CD1c-positive myeloid dendritic cell (primary cell): ENCODE results near the gene DIRAS1.
A peak's percentile ranks its signal among the peaks of the same experiment; 100 is the strongest.
"Not testable (repeated sequence)": the region's sequence is repeated elsewhere in the genome, so short reads cannot be mapped to it uniquely, and the experiment has no call there.

Experiments used
- DNase-seq: peaks from one replicate; pipeline ENCODE4 v3.0.0-alpha.2; 2016; ENCODE audit errors: extremely low spot score

Gene DIRAS1

DNA sequence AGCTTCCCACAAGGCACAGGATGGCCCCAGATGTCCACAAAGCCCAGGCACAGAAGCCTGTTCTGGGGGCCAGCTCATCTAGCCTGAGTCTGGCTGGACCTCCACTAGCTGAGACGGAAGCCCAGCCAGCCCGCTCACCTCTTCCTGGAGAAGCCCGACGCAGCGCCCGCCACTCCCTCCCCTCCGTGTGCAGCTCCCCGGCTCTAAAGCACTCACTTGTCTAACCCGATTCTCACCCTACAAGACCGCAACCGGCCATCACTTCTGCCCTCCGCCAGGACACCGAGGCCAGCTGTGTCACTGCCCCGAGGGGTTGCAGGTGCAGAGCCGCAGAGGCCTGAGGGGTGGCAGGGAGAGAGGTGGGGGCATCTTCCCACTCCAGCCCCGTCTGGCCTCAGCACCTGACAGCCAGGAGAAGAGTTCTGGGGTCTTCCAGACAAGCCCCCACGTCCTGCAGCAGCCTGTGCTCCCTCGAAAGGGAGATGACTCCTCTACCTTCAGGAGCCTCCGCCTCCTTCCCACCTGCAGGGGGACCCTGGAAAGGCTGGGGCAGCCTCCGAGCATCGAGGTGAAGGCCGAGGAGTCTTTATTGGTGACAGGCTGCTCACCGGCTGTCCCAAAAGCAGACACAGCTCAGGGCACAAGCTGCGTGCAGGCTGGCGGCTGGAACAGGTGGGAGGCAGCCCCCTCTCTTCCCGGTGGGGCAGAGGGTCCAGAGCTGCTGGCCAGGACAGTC is 5.9 kb upstream of the DIRAS1 start:
- no peak for DNase-seq

GRCh38 chr19:2726160-2726855 is 5.1 kb upstream of the DIRAS1 start:
- no peak for DNase-seq

DNA sequence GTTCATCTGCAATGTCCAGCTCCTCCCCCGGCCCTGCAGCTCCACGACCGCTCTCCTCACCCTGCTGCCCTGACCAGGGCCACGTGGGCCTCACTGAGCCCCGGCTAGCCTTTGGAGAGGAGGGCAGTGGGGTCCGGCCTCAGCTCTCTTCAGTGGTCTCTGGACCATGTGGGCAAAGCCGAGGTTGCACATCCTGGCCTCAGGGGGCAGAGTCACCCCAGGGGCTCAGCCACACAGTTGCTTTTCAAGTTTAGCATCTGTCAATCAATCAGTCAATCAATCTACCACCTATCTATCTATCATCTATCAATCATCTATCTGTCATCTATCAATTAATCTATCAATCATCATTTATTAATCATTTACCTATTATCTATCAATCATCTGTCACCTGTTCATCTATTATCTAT is 3.0 kb upstream of the DIRAS1 start:
- no peak for DNase-seq

- DNase-seq, result peak; percentile 20
Observed at GRCh38 chr19:2723747-2724146, 2.6 kb upstream of the DIRAS1 start.

DNA sequence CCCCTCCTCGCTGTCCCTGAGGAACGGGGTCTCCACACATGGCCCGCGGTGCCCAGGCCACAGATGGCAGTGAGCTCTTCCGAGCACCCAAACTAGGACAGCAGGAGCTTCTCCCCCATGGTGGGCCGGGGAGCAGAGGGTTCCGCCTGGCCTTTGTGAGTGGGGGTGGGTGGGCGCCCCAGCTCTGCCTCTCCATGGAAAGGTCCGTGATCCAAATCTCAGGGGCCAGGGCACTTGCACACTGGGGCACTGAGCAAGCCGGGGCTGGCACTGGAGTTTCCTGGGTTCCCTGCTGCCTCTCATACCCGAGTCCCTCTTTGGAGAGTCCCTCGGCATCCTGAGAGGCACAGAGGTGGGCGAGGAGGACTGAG is 2.2 kb upstream of the DIRAS1 start:
- no peak for DNase-seq

DNA sequence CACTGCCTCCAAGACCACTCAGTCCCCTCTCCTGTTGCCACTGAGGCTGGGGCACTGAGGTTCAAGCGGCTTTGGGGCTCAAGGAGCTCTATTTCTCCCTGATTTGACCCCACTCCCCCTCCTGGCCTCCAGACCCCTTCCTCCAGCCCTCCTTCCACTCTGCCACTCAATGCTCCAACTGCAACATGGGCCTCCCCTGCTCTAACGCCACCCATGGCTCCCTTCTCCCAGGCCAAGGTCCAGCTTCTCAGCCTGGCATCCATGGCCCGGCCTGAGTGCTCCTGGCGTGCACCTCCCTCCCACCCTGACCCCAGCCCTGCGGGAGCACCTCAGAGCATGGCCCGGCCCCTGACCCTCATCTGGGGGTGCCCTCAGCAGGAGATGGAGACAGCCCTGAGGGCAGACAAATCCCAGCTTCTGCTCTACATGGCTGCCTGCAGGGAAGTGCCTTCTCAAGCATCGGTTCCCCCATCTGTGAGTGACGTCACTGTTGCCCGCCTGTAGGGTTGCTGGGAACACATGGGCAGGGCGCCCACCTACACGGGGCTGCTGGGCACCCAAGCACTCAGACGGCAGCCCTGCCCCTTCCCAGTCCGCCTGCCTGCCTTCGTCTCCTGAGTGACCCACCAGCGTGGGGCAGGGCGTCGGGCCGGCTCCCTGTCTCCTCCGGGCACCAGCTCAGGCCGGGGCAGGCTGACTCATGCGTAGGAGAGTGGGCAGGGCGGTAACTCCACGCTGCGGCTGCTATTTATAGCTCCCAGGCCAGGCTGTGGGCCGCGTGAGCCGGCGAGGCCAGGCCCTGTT is 1.6 kb upstream of the DIRAS1 start:
- DNase-seq, result peak; percentile 91

GRCh38 chr19:2721570-2722540 is 683 bp upstream of the DIRAS1 start:
- no peak for DNase-seq

DNA sequence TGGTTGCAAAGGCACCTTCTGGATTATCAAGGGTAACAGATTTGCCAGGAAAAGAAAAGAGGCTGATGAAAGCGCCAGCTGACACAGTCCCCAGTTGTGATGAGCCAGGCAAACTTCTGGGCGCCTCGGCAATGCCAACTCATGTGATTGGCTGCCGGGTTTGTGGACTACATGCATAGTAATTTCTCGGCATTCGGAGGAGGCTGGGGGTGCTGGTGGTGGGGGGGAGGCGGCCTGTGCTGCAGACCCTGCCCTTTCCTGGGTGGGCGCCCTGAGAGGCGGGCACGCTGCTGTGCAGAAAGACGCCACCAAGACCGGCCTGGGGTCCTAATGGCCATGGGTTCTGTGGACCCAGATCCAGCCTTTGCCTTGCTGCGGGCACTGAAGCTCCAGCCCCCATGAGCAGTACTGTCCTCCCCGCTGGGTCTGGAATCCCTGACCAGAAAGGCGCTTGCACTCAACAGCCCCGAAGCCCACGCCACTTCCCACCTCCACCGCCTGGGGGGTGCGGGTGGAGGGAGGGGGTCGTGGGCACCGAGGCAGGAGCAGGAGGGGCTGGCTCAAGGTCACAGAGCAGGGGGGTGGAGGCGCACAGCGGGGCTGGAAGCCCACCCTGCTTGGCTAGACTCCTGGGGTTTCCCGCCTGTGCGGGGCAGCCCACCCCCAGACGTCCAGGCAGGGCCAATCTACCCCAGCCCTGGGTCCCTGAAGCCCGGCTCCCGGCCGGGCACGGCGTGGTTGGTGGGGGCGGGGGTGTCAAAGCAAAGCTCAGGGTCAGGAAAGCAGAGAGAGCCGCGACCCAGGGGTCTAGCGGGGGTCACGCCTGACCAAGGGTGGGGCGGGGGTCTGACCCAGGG is 1.0 kb downstream of the DIRAS1 start:
- peak; percentile 31 for DNase-seq

DNA sequence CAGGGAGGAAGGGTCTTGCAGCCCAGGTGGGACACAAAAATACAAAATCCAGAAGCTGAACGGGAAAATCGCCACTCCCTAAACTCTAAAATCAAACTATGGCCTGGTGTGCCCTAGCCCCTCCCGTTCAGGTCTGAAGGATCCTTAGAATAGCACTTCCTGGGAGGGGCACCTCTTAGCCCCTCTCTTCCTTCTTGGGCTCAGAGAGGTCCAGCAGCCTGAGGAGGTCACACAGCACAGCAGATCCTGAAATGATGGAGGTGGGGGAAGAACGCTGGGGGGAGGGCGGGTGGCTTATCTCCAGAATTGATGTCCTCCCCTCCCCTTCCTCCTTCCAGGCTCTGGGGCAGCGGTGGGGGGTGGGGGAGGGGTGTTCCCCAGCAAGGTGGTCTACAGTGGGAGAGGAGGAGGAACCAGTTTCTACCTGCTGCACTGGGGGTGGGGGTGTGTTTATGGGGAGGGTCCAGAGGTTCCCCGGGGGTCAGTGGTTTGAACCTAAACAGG is 1.9 kb downstream of the DIRAS1 start:
- no peak for DNase-seq

DNA sequence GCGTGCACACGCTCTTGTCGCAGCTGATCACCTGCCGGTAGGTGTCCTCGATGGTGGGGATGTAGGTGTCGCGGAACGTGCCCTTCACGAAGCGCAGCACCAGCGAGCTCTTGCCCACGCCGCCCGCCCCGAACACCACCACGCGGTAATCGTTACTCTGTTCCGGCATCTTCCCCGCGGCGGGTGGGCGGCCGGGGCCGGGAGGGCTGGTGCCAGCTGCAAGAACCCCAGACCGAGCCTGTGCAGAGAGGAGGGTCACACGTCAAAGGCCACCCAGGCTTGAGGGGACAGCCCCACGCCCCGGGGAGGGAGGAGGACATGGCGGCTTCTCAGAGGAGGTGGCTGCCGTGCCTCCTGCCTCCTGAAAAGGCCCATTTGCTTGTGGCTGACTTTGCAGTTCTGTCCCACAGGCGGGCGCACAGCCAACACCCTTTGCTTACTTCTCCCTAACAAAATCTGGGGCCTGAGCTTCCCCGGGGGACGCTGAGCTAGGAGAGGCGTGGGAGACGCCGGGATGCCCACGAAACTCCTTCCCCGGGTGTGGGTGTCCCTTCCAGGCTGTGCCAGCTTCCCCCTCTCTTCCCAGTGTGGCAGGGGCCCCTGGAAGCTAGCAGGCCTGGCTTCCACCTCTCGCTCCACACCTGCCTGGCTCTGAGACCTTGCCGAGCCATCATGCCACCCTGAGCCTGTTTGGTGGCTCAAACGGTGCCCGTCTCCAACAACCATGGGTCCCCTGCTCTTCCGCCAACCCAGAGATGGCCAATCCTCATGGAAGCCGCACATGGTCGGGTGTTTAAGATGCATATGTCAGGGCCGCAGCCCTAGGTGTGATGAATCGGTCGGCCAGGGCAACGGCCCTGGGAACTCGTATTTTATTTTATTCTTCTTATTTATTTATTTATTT is 3.3 kb downstream of the DIRAS1 start:
- no peak for DNase-seq

DNA sequence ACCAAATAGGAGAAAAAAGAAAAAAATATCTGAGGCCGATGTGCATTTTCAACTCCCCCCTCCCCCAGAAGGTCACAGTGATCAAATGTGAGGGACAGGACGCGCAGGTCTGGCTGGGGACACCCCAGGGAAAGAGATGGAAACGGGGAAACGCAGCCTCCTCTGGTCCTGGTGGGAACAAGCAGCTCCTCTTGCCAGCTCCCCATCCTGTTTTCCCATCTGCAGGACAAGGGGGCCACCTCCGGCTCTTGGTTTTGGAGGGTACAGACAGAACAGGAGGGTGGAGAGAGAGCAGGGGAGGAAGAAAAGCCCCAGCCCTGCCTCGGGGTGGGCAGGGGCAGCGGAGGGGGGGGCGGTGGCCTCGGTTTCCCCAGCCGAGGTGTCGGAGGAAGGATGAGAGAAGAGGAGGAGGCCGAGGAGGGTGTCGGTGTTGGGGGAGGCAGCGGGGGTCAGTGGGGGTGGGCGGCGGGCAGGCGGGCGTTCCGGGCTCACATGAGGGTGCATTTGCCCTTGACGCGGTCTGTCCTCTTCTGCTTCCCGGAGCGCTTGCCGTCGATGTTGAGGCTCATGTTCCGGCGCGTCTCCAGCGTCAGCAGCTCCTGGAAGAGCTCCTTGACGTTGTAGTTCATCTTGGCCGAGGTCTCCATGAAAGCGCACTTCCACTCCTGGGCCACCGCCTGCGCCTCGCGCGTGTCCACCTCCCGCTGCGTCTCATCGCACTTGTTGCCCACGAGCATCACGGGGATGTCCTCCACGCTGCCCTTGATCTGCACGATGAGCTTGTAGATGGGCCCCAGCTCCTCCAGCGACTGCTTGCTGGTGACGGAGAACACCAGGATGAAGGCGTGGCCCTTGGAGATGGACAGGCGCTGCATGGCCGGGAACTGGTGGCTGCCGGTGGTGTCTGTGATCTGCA is 4.2 kb downstream of the DIRAS1 start:
- DNase-seq, result no peak

- DNase-seq, result no peak
Observed at GRCh38 chr19:2716275-2716650, 4.9 kb downstream of the DIRAS1 start.

DNA sequence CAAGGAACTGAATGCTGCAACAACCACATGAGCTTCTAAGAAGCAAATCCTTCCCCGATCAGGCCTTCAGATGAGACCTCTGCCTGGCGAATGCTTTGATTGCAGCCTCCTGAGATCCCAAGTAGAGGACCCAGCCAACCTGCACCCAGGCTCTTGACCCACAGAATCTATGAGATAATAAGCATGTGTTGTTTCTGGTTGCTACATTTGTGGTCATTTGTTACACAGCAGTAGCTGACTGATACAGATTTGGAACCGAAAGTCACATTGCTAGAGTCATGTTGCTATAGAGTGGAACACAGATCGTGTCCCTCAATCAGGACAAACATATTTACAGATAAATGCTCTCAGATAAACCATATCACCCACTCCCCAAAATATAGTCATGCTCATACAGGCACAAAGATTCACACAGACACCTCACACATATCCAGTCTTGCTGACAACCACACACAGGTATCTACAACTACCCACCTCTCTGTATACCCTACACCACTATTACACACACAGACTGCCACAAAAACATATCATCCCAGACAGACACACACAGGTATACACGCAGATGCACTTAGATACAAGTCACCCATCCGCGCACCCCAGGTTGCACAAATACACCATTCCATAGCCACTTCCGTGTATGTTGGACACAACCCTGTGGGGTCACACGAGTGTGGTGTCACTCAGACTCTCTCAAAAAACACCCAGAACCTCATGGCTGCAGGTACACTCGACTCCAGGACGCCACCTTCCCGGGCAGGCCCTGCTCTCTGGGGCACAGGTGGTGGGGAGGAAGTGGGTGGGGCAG is 5.5 kb downstream of the DIRAS1 start:
- no peak for DNase-seq

DNA sequence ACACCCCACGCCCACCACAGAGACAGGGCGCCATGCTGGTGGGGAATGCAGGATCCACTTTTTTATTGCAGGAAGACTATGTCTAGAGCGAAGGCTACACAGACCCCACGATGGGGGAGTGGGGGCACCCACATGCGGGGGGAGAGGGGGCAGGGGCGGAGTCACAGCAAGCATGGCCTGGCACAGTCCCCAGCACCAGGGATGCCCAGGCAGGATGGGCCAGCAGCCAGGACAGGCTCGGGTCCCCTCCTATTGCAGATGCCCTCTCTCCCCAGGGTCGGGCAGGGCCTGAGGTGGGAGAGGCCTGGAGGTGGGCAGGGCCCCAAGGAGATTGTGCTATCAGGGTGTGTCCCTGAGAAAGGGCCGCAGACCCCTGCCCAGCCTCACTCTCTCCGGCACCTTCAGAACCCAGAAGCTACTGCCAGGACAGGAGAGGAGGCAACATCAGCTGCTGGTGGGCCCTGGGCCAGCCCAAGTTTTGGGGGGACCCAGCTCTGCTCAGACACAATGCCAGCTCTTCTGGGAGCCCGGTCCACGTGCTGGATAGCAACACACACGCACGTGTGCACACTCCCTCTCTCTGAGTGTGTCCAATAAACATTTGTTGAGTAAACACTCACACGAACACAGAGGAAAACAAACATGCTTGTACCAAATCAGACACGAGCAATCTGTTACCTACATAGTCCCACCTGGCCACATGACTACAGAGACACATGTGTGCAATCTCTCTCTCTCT is 6.5 kb downstream of the DIRAS1 start:
- DNase-seq, result no peak

DNA sequence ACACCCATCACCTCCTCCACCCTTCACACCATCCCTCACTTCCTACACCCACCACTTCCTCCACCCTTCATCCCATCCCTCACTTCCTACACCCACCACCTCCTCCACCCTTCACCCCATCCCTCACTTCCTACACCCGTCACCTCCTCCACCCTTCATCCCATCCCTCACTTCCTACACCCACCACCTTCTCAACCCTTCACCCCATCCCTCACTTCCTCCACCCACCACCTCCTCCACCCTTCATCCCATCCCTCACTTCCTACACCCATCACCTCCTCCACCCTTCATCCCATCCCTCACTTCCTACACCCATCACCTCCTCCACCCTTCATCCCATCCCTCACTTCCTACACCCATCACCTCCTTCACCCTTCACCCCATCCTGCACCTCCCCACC is 7.1 kb downstream of the DIRAS1 start:
- not testable (repeated sequence) for DNase-seq

DNA sequence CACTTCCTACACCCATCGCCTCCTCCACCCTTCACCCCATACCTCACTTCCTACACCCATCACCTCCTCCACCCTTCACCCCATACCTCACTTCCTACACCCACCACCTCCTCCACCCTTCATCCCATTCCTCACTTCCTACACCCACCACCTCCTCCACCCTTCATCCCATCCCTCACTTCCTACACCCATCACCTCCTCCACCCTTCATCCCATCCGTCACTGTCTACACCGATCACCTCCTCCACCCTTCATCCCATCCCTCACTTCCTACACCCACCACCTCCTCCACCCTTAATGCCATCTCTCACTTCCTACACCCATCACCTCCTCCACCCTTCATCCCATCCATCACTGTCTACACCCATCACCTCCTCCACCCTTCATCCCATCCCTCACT is 8.0 kb downstream of the DIRAS1 start:
- DNase-seq, result not testable (repeated sequence)

- no peak for DNase-seq
Observed at GRCh38 chr19:2711875-2712205, 9.3 kb downstream of the DIRAS1 start.
